HCT116 (cell line): ENCODE measurements around the gene KRT14. TPM values are rescaled to one million over a fixed set of nuclear protein-coding genes. Genes with fewer than 3 reads are reported as not detected.

ENCODE experiments used
- ATAC-seq: fragments of 200-7000 bp; cut with Tn5 transposase; 2 replicates; pipeline ENCODE4 v1.9.1; 2020; ENCODE audit warnings: mild to moderate bottlenecking, moderate library complexity
- BruUV-seq: library from RNA; stranded (reverse); fragments of 400-500 nt; replicated peaks from 2 replicates; lab custom pipeline; 2021; lab: Mats Ljungman, UMichigan
- CTCF ChIA-PET: fragments of 300-600 bp; sonication (Branson Sonifier 250); formaldehyde crosslinking; loops from one replicate; lab custom pipeline; 2021; ENCODE audit warnings: antibody characterized with exemption; lab: Charles Lee
- POLR2A ChIA-PET: fragments of 300-600, 350-600 bp; sonication (Branson Sonifier 250); formaldehyde crosslinking; loops from one replicate; lab custom pipeline; 2021; ENCODE audit warnings: antibody characterized with exemption; lab: Charles Lee
- RAD21 ChIA-PET, 2 experiments: fragments of 300-600 bp; sonication (Branson Sonifier 250); formaldehyde crosslinking; loops; one replicate each; lab custom pipeline; 2023; ENCODE audit warnings: low total read pairs in 2 of 2; ENCODE audit not compliant: uncharacterized antibody in 2 of 2, unreplicated experiment in 2 of 2, low non-redundant PET in 1 of 2; lab: Charles Lee
- DNase-seq: peaks from one replicate; pipeline ENCODE4 v3.0.0-alpha.2; 2010; ENCODE audit warnings: low read depth, low spot score
- H2AFZ ChIP-seq: fragments of 200-600 bp; shearing (Covaris generic), sonication (generic); 2 replicates; pipeline ENCODE4 v1.6.1; 2017; ENCODE audit warnings: low read depth, mixed run types, mixed read lengths, antibody characterized with exemption, low read length; ENCODE audit not compliant: poor library complexity, severe bottlenecking
- H3K27ac ChIP-seq: 2 replicates; pipeline ENCODE4 v1.5.1; 2012; ENCODE audit warnings: low read depth, low read length
- H3K27me3 ChIP-seq: fragments of 200-600 bp; sonication (generic); 2 replicates; pipeline ENCODE4 v1.6.1; 2016; ENCODE audit warnings: mixed run types, low read length, mixed read lengths; ENCODE audit not compliant: insufficient read depth
- H3K36me3 ChIP-seq, 2 experiments: fragments of 200-500 bp in 1 of 2; fragments of 200-600 bp in 1 of 2; sonication (Bioruptor generic) in 1 of 2; sonication (generic) in 1 of 2; 2 replicates each; pipeline versions ENCODE4 v1.5.1 to v1.6.1; 2014 to 2016; ENCODE audit warnings: low read length in 2 of 2, inconsistent platforms in 1 of 2, mixed read lengths in 1 of 2, mixed run types in 1 of 2; ENCODE audit not compliant: insufficient read depth in 2 of 2, control insufficient read depth in 1 of 2
- H3K4me1 ChIP-seq, 2 experiments: fragments of 200-600 bp in 1 of 2; sonication (generic) in 1 of 2; 2 replicates each; pipeline versions ENCODE4 v1.5.1 to v1.6.1; 2012 to 2017; ENCODE audit warnings: low read length in 2 of 2, inconsistent platforms in 1 of 2, mild to moderate bottlenecking in 1 of 2, mixed read lengths in 1 of 2, mixed run types in 1 of 2, moderate library complexity in 1 of 2; ENCODE audit not compliant: insufficient read depth in 2 of 2, control insufficient read depth in 1 of 2
- H3K4me2 ChIP-seq: fragments of 200-600 bp; sonication (generic); 2 replicates; pipeline ENCODE4 v1.6.1; 2017; ENCODE audit warnings: mixed run types, low read length, mixed read lengths
- H3K4me3 ChIP-seq, 2 experiments: fragments of 200-600 bp in 1 of 2; sonication (generic) in 1 of 2; replicated peaks in 1 of 2; 2 replicates each; pipeline ENCODE4 v1.5.1; 2011 to 2016; ENCODE audit warnings: low read length in 2 of 2, control low read depth in 1 of 2, low read depth in 1 of 2, mild to moderate bottlenecking in 1 of 2, mixed read lengths in 1 of 2, mixed run types in 1 of 2
- H3K79me2 ChIP-seq: fragments of 200-600 bp; sonication (generic); 2 replicates; pipeline ENCODE4 v1.6.1; 2017; ENCODE audit warnings: mild to moderate bottlenecking, mixed run types, low read length, moderate library complexity, mixed read lengths; ENCODE audit not compliant: insufficient read depth
- H3K9ac ChIP-seq: fragments of 200-600 bp; sonication (generic); 2 replicates; pipeline ENCODE4 v1.6.1; 2016; ENCODE audit warnings: low read length, mixed read lengths
- H3K9me2 ChIP-seq: fragments of 200-600 bp; sonication (generic), shearing (Covaris generic); 2 replicates; pipeline ENCODE4 v1.6.1; 2017; ENCODE audit warnings: mixed run types, mild to moderate bottlenecking, moderate library complexity; ENCODE audit not compliant: insufficient read depth
- H3K9me3 ChIP-seq, 2 experiments: fragments of 200-500 bp in 1 of 2; fragments of 200-600 bp in 1 of 2; sonication (Bioruptor generic) in 1 of 2; sonication (generic) in 1 of 2; 2 replicates each; pipeline ENCODE4 v1.6.1; 2014 to 2017; ENCODE audit warnings: low read length in 2 of 2, mixed read lengths in 2 of 2, inconsistent platforms in 1 of 2, low read depth in 1 of 2, mild to moderate bottlenecking in 1 of 2, mixed run types in 1 of 2, moderate library complexity in 1 of 2; ENCODE audit not compliant: control insufficient read depth in 1 of 2, insufficient read depth in 1 of 2
- H4K20me1 ChIP-seq: fragments of 200-600 bp; sonication (generic), shearing (Covaris generic); 2 replicates; pipeline ENCODE4 v1.6.1; 2017; ENCODE audit warnings: mixed run types, mild to moderate bottlenecking, moderate library complexity; ENCODE audit not compliant: insufficient read depth
- CBX3 ChIP-seq: IDR thresholded peaks from 2 replicates; pipeline ENCODE4 v1.6.1; 2012; ENCODE audit warnings: low read depth
- CEBPB ChIP-seq: IDR thresholded peaks from 2 replicates; pipeline ENCODE4 v1.6.1; 2012; ENCODE audit warnings: low read depth
- EGR1 ChIP-seq: IDR thresholded peaks from 2 replicates; pipeline ENCODE4 v1.6.1; 2012; ENCODE audit warnings: low read depth
- EZH2phosphoT487 ChIP-seq: fragments of 200-600 bp; IDR thresholded peaks from 2 replicates; pipeline ENCODE4 v1.6.1; 2018; ENCODE audit warnings: antibody characterized with exemption, borderline replicate concordance
- FOSL1 ChIP-seq: IDR thresholded peaks from 2 replicates; pipeline ENCODE4 v1.6.1; 2012; ENCODE audit warnings: low read depth
- JUND ChIP-seq: IDR thresholded peaks from 2 replicates; pipeline ENCODE4 v1.6.1; 2012
- POLR2A ChIP-seq: IDR thresholded peaks from 2 replicates; pipeline ENCODE4 v1.7.0; 2011; ENCODE audit warnings: borderline replicate concordance; ENCODE audit not compliant: insufficient read depth, insufficient read length; ENCODE audit errors: extremely low read depth
- RAD21 ChIP-seq: IDR thresholded peaks from 2 replicates; pipeline ENCODE4 v1.6.1; 2012; ENCODE audit warnings: low read depth, mild to moderate bottlenecking
- SIN3A ChIP-seq: IDR thresholded peaks from 2 replicates; pipeline ENCODE4 v1.6.1; 2012; ENCODE audit warnings: low read depth
- TCF7L2 ChIP-seq: IDR thresholded peaks from 2 replicates; pipeline ENCODE4 v1.7.0; 2011; ENCODE audit warnings: borderline replicate concordance, inconsistent platforms; ENCODE audit not compliant: insufficient read depth, insufficient read length; ENCODE audit errors: extremely low read depth
- YY1 ChIP-seq: IDR thresholded peaks from 2 replicates; pipeline ENCODE4 v1.6.1; 2011; ENCODE audit warnings: low read length, low read depth, moderate library complexity, mild to moderate bottlenecking; ENCODE audit not compliant: insufficient replicate concordance; ENCODE audit errors: extremely low read depth
- ZFX ChIP-seq: fragments of 450-650 bp; IDR thresholded peaks from 2 replicates; pipeline ENCODE4 v1.6.1; 2017
- ZNF274 ChIP-seq: fragments of 200-500 bp; sonication (Bioruptor generic); IDR thresholded peaks from 2 replicates; pipeline ENCODE4 v1.6.1; 2014; ENCODE audit warnings: mild to moderate bottlenecking, low read depth, low read length, inconsistent platforms
- intact Hi-C: fragments of 100-400 bp; cut with micrococcal nuclease; formaldehyde crosslinking; loops from 2 replicates; pipeline ENCODE4 v1.10.0; 2022
- total RNA-seq: library from RNA; stranded (reverse); gene quantifications from one replicate; pipeline ENCODE4 v1.2.1, GENCODE V29; 2021; ENCODE audit not compliant: unreplicated experiment
- TF ChIP-seq, protein P1 (sequence below): IDR thresholded peaks from 2 replicates; pipeline ENCODE4 v1.6.1; 2012
- TF ChIP-seq, protein P2 (sequence below): IDR thresholded peaks from 2 replicates; pipeline ENCODE4 v1.6.1; 2011; ENCODE audit warnings: mild to moderate bottlenecking, low read length, moderate library complexity; ENCODE audit not compliant: insufficient replicate concordance; ENCODE audit errors: extremely low read depth
- TF ChIP-seq, protein P3 (sequence below): IDR thresholded peaks from 2 replicates; pipeline ENCODE4 v1.6.1; 2012; ENCODE audit warnings: low read depth

KRT14 gene
- total RNA-seq, 1 experiment from 2014 or later = not detected

DNA sequence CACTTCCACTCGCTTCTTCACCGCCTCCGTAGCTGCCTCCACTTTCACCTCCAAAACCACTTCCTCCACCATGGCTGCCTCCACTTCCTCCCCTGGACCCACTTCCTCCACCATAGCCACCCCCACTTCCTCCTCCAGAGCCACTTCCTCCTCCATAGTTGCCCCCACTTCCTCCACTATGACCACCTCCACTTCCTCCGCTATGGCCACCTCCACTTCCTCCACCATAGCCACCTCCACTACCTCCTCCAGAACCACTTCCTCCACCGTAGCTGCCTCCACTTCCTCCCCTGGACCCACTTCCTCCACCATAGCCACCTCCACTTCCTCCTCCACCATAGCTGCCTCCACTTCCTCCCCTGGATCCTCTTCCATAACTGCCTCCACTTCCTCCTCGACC lies 19.4 kb downstream of the KRT14 start:
- DNase-seq (no peak), ATAC-seq (no peak)
- Histone ChIP-seq H3K4me3 (no peak overlapping the region), H3K4me2 (no peak overlapping the region), H3K4me1 (no peaks in the 10 kb centered on the region), H3K36me3 (no peaks in the 10 kb centered on the region), H2AFZ (no peak overlapping the region), H3K9me3 (no peaks in the 10 kb centered on the region), H3K9me2 (no peaks in the 10 kb centered on the region)
- BruUV-seq = no TSS peak
- TF ChIP-seq CBX3 (no peak), TCF7L2 (no peak), SIN3A (no peak), EGR1 (no peak), POLR2A (no peak), EZH2phosphoT487 (no peak), YY1 (no peak), CEBPB (no peak), JUND (no peak), ZFX (no peak), RAD21 (no peak), ZNF274 (no peak), FOSL1 (no peak)
- TF ChIP-seq, protein P1, sequence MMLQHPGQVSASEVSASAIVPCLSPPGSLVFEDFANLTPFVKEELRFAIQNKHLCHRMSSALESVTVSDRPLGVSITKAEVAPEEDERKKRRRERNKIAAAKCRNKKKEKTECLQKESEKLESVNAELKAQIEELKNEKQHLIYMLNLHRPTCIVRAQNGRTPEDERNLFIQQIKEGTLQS = no peak
- TF ChIP-seq, protein P2, sequence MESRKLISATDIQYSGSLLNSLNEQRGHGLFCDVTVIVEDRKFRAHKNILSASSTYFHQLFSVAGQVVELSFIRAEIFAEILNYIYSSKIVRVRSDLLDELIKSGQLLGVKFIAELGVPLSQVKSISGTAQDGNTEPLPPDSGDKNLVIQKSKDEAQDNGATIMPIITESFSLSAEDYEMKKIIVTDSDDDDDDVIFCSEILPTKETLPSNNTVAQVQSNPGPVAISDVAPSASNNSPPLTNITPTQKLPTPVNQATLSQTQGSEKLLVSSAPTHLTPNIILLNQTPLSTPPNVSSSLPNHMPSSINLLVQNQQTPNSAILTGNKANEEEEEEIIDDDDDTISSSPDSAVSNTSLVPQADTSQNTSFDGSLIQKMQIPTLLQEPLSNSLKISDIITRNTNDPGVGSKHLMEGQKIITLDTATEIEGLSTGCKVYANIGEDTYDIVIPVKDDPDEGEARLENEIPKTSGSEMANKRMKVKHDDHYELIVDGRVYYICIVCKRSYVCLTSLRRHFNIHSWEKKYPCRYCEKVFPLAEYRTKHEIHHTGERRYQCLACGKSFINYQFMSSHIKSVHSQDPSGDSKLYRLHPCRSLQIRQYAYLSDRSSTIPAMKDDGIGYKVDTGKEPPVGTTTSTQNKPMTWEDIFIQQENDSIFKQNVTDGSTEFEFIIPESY = no peak
- TF ChIP-seq, protein P3, sequence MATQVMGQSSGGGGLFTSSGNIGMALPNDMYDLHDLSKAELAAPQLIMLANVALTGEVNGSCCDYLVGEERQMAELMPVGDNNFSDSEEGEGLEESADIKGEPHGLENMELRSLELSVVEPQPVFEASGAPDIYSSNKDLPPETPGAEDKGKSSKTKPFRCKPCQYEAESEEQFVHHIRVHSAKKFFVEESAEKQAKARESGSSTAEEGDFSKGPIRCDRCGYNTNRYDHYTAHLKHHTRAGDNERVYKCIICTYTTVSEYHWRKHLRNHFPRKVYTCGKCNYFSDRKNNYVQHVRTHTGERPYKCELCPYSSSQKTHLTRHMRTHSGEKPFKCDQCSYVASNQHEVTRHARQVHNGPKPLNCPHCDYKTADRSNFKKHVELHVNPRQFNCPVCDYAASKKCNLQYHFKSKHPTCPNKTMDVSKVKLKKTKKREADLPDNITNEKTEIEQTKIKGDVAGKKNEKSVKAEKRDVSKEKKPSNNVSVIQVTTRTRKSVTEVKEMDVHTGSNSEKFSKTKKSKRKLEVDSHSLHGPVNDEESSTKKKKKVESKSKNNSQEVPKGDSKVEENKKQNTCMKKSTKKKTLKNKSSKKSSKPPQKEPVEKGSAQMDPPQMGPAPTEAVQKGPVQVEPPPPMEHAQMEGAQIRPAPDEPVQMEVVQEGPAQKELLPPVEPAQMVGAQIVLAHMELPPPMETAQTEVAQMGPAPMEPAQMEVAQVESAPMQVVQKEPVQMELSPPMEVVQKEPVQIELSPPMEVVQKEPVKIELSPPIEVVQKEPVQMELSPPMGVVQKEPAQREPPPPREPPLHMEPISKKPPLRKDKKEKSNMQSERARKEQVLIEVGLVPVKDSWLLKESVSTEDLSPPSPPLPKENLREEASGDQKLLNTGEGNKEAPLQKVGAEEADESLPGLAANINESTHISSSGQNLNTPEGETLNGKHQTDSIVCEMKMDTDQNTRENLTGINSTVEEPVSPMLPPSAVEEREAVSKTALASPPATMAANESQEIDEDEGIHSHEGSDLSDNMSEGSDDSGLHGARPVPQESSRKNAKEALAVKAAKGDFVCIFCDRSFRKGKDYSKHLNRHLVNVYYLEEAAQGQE = no peak
- TF ChIP-seq, all 23 proteins: peak for 0
- H3K27me3 ChIP-seq = no peaks in the 10 kb centered on the region
- ChIA-PET RAD21 (no interaction called here), POLR2A (interaction anchor here (2.6 kb wide), 1 partner anchor 11 kb away, joined by 8 read pairs; no protein-coding TSS in a partner anchor), CTCF (interaction anchor here (2.5 kb wide), 1 partner anchor 18 kb away, joined by 12 read pairs; no protein-coding TSS in a partner anchor)
- intact Hi-C loops = no loop called here
- H4K20me1 ChIP-seq = no peaks in the 10 kb centered on the region
- H3K27ac ChIP-seq = no peak overlapping the region
- no peak overlapping the region for H3K9ac ChIP-seq
- no peaks in the 10 kb centered on the region for H3K79me2 ChIP-seq
